Activated naive CD4-positive, alpha-beta T cell treated with Interleukin-2 at 50 U/mL for 16 hours (primary cell): ENCODE results near the gene C1D.
"Not testable (repeated sequence)": the region's sequence is repeated elsewhere in the genome, so short reads cannot be mapped to it uniquely, and the experiment has no call there.

Experiments used
- DNase-seq: peaks from one replicate; pipeline ENCODE4 v3.0.0-alpha.2; 2020

Gene C1D

GRCh38 chr2:67997903-67998302 lies 64.9 kb downstream of the C1D start:
- no peak for DNase-seq

GRCh38 chr2:67997528-67997900 lies 65.3 kb downstream of the C1D start:
- DNase-seq, result no peak

- no peak for DNase-seq
Observed at GRCh38 chr2:67996772-67997527, 65.9 kb downstream of the C1D start.

GRCh38 chr2:67994716-67995115 lies 68.1 kb downstream of the C1D start:
- no peak for DNase-seq

- not testable (repeated sequence) for DNase-seq
Observed at GRCh38 chr2:67994069-67994468, 68.7 kb downstream of the C1D start.

- no peak for DNase-seq
Observed at GRCh38 chr2:67993329-67993728, 69.5 kb downstream of the C1D start.

GRCh38 chr2:67991456-67991855 lies 71.3 kb downstream of the C1D start:
- DNase-seq, result no peak
